HG02884 (cell line): ENCODE data around the gene SELENOV.
"Not testable (repeated sequence)": the region's sequence is repeated elsewhere in the genome, so short reads cannot be mapped to it uniquely, and the experiment has no call there.

Experiments used
- ATAC-seq: cut with Tn5 transposase; IDR thresholded peaks from one replicate; pipeline ENCODE4 v1.9.1; 2021; ENCODE audit warnings: mild to moderate bottlenecking, moderate library complexity; ENCODE audit not compliant: unreplicated experiment

The SELENOV gene, protein sequence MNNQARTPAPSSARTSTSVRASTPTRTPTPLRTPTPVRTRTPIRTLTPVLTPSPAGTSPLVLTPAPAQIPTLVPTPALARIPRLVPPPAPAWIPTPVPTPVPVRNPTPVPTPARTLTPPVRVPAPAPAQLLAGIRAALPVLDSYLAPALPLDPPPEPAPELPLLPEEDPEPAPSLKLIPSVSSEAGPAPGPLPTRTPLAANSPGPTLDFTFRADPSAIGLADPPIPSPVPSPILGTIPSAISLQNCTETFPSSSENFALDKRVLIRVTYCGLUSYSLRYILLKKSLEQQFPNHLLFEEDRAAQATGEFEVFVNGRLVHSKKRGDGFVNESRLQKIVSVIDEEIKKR

DNA sequence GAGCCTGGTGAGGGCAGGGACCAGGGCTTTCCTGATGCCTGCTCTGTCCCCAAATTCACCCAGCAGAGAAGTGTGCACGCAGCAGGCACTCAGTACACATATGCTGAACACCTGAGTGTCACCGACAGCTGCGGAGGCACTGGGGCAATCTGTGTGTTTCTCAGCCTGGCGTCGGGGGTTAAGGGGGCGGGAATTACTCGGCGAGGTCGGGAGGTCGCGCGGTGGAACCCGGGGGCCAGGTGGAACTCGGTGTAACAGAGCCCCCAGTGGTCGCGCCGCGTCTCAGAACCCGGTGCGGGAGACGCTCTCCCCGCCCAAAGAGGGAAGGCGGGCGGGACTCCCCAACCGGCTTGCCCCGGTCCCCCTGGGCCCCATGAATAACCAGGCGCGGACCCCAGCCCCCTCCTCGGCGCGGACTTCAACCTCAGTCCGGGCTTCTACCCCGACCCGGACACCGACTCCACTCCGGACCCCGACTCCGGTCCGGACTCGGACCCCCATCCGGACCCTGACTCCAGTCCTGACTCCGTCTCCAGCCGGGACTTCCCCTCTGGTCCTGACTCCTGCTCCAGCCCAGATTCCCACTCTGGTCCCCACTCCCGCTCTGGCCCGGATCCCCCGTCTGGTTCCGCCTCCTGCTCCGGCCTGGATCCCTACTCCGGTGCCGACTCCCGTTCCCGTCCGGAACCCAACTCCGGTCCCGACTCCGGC, at the start of gene SELENOV:
Gene SELENOV, plus strand, starts transcription at position 300 of the 711 bp plus-strand sequence. Its CDS starts 74 bp downstream, at position 374.
- ATAC-seq: no peak

DNA sequence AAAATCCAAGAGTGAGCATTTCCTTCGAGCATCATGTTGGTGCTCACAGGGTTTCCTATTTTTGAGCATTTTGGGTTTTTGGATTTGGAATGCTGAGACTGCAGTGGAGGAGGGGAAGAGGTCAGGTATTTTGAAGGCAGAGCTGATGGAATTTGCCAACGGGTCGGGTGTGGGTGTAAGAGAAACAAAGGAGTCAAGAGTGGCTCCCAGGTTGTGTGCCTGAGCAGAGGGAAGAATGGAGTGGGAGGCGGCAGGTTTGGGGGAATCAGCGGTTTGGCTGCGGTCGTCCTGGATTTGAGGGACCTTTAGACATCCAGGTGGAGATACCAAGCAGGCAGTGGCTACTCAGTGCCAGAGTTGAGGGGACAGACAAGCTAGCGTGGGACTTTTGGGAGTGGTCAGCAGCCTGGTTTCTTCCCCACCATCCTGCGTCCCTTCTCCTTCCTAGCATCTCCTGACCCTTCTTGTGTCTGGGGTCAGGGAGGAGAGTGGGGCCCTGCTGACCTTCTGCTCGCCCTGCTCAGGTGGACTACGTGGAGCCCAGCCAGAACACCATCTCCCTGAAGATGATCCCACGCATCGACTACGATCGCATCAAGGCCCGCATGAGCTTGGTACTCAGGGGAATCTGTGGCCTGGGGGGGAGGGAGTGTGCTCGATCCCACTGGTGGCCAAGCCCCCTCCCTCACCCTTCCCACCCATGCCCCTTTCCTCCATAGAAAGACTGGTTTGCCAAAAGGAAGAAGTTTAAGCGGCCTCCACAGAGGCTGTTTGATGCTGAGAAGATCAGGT, 48.8 kb upstream of the SELENOV start:
- no peak for ATAC-seq

DNA sequence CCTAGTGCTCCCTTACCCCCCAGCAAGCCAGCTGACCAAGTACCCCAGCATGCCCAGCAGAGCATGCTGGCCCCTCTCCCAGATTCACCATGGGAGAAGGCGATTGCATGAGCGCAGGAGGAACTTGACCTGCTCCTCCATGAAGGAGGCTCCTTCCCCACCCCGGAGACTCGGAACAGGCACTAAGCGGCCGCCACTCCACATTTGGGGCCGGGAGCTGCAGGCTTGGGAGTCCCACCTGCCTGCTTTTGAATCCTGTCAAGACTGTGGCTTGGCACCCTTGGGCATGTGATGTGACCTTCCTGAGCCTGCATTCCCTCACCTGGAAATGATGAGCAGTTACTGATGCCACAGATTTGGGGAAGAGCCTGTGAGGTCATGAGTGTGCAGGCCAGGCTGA, 47.0 kb upstream of the SELENOV start:
- ATAC-seq: no peak

DNA sequence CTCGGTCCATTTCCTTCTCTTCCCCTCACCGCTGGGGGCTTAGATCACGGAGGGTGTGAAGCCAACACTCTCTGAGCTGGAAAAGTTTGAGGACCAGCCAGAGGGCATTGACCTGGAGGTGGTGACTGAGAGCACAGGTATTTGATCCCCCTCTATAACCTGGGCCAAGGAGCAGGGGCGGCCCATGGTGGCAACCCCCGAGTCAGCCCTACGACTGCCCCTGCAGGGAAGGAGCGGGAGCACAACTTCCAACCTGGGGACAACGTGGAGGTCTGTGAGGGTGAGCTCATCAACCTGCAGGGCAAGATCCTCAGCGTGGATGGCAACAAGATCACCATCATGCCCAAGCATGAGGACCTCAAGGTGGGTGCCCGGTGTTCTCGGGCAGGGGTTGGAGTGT, 45.9 kb upstream of the SELENOV start:
- no peak for ATAC-seq

DNA sequence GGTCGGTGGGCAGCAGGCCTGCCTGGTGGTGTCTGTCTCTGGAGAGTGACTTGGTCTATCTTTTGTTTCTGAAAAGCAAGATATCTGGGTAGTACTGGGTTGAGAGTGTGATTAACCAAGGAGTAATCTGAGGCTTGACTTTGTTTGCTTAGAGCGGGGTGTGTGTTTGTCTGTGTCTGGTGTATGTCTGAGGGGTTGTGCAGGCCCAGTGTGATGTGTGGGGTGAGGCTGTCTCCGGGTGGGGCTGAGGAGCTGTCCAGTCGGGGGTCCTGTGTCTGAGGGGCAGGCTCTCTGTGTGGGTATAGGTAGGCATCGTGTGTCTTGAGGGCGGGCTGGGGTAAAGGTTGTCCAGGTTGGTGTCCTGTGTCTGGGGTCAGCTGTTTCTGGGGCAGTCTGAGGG, 45.4 kb upstream of the SELENOV start:
- no peak for ATAC-seq

DNA sequence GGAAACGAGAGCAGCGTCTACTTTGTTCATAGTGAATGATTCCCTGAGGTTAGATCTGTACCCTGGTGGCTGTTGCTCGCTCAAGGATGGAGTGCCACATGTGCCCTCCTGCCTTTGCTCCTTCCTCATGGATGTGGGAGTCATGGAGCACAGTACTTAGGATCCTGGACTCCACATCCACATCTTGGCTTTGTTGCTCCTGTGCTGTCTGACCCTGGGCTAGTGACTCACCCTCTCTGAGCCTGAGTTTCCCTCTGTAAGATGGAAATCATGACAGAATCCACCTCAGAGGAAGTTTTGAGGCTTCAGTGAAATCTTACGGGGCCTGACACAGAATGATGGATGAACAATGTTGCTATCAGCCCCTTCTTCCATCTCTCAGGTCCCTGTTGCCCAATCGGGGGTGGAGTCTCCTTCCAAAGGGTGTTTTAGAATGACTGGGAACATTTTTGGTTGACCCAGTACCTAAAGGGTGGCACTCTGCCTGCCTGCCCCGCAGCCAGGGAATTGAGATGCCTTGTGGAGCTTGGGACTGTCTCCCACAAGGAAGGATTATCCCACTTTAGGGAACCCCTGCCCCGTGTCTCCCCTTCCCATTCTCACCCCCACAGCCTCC, 44.1 kb upstream of the SELENOV start:
- ATAC-seq: no peak

DNA sequence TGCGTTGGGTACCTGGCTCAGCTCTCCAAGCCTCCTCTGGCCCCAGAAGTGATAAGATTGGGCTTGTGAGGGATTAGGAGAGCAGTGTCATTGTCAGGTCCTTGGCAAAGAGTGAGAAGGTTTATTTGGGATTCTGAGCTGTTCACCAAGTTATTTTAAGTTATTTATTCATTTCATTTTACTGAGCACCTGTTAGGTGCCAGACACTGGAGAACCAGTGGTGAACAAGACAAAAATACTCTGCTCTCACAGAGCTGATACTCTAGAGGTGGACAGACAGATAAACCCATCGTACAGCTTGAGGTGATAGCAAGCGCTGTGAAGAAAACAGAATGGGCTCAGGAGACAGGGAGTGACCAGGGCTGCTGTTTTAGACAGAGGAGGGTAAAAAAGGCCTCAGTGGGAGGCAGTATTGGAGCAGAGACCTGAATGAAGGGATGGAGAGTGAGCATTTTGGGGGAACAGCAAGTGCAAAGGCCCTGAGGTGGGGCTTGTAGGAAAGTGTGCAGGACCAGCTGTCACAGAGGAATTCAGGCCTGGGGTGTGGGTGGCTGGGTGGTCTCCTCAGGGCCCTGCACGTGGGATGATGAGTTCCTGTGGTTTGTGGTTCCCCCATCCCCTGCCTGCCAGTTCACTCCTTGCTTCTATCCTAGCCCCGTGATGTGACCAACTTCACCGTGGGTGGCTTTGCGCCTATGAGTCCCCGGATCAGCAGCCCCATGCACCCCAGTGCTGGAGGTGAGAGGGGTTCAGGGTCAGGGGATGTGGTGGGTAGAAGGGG, 43.0 kb upstream of the SELENOV start:
- no peak for ATAC-seq

DNA sequence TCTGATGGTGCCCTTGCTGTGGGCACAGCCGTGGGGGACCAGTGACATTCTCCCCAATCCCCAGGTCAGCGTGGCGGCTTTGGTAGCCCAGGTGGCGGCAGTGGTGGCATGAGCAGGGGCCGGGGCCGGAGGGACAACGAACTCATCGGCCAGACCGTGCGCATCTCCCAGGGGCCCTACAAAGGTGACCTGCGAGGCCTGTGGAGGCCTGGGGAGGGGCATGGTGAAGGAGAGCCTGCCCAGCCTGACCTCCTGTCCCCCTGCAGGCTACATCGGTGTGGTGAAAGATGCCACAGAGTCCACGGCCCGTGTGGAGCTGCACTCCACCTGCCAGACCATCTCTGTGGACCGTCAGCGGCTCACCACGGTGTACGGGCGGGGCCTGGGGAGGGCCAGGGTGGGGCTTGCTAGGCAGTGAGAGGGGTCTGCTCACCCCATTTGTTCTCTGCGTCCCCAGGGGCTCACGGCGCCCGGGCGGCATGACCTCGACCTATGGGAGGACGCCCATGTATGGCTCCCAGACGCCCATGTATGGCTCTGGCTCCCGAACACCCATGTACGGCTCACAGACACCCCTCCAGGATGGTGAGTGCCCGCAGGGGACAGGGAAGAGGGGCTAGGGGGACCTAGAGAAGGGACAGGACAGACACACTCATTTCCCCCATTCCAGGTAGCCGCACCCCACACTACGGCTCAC, 42.0 kb upstream of the SELENOV start:
- no peak for ATAC-seq

DNA sequence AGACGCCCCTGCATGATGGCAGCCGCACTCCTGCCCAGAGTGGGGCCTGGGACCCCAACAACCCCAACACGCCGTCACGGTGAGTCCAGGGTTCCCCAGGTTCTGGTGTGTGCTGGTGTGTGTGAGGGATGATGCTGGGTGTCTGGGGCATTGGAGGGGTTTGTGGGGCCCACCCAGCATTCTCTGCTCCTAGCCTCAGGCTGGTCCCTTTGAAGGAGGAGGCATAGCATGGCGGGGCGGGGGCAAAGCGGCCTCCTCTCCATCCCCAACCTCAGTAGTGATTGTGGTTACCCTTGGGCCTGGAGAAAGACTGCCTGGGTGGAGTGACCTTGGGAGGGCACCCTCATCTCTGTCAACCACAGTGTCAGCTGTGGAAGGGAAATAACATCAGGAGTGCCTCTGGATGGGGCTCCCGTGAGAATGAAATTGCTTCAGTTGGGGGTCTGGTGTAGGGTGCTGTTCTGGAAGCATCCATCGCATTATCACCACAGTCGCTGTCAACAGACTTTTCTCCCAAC, 41.4 kb upstream of the SELENOV start:
- ATAC-seq: no peak

DNA sequence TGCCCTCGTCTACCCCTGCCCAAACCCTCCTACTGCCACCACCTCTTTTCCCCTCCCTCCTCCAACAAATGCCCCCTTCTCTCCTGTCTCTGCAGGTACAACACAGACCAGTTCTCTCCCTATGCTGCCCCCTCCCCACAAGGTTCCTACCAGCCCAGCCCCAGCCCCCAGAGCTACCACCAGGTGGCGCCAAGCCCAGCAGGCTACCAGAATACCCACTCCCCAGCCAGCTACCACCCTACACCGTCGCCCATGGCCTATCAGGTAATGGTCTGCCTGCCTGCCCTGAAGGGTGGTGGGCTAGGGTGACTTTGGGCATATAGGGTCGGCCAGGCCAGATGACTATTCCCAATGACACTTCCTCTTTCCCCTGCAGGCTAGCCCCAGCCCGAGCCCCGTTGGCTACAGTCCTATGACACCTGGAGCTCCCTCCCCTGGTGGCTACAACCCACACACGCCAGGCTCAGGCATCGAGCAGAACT, 40.8 kb upstream of the SELENOV start:
- no peak for ATAC-seq

DNA sequence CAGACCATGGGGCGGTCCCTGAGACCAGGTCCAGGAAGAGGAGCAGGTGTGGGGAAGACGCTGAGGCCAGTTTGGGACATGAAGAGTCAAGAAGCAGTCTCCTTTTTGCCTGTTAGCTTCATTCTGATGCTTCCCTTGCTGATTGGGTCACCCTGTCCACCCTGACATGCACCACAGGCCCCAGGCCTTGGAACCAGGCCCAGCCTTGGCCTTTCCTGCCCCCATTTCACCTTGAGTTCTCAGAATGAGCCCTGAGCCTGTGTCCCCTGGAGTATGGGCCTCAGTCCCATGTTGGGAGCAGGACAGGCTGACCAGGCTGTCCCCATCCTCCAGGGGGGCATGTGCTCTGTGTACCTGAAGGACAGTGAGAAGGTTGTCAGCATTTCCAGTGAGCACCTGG, 39.2 kb upstream of the SELENOV start:
- ATAC-seq: no peak

DNA sequence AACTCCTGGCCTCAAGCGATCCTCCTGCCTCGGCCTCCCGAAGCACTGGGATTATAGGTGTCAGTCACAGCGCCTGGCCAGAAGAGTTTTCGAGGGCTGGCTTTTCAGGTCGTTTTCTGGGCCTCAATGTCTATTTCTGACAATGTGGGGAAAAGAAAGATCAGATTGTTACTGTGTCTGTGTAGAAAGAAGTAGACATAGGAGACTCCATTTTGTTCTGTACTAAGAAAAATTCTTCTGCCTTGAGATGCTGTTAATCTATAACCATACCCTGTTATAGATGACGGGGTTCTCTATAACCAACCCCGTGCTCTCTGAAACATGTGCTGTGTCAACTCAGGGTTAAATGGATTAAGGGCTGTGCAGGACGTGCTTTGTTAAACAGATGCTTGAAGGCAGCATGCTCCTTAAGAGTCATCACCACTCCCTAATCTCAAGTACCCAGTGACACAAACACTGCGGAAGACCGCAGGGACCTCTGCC, 35.6 kb upstream of the SELENOV start:
- ATAC-seq: not testable (repeated sequence)

DNA sequence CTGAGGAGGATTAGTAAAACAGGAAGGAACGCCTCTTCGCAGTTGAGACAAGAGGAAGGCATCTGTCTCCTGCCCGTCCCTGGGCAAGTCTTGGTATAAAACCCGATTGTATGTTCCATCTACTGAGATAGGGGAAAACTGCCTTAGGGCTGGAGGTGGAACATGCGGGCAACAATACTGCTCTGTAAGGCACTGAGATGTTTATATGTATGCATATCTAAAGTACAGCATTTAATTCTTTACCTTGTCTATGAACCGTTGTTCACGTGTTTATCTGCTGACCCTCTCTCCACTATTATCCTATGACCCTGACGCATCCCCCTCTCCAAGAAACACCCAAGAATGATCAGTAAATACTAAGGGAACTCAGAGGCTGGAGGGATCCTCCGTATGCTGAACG, 35.0 kb upstream of the SELENOV start:
- no peak for ATAC-seq

DNA sequence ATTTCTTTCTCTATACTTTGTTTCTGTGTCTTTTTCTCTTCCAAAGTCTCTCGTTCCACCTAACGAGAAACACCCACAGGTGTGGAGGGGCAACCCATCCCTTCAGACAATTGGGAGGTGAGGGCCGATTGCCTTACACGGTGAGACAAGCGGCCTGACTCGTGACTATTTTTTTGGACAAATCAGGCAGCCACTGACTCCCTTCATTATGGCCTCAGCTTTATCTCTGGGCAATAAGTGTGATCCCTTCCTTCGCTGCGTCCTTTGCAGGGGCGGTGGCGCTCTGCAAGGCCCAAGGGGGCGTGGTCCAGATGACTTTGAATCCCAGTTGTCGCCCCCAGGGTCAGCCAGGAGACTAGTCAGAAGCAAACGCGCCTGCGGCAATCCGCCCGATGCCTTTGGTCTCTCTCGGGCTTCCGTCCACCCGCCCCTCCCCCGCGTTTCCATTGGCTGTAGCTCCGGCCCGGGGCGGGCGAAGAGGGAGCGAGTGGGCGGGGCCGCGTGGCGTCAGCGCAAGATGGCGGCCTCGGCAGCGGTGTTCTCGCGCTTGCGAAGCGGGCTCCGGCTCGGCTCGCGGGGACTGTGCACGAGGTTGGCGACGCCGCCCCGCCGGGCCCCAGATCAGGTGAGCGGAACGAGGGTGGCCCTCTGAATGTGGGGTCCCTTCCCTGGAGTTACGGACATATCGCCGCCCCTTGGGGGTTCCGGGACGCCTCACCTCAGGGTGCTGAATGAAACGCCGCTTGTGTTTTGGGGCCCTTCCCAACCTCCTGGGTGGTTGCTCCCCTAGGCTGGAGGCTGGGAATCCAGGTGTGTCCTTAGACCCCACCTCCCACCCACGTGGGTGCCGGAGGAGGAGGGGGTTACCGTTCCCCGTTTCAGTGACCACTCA, 34.4 kb upstream of the SELENOV start, which contains the start of gene TIMM50:
Gene TIMM50, plus strand, starts transcription at position 502 of the 892 bp plus-strand sequence. Its CDS starts 16 bp downstream, at position 518.
- peak; percentile 87 for ATAC-seq

DNA sequence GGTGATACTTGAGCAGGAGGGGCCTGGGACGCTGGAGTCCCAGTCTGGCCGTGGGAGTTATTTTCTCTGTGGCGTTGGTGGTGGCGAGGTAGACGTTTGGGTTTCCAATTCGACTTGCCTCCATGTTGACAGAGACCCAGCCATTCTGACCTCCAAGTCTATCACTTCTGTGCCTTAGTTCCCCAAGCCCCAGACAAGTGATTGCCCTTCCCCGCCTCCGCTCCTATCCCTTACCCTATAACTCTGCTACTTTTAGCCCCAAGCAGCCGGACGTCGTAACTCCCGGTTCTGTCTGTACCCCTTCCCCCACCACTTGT, 33.8 kb upstream of the SELENOV start:
- ATAC-seq: no peak

DNA sequence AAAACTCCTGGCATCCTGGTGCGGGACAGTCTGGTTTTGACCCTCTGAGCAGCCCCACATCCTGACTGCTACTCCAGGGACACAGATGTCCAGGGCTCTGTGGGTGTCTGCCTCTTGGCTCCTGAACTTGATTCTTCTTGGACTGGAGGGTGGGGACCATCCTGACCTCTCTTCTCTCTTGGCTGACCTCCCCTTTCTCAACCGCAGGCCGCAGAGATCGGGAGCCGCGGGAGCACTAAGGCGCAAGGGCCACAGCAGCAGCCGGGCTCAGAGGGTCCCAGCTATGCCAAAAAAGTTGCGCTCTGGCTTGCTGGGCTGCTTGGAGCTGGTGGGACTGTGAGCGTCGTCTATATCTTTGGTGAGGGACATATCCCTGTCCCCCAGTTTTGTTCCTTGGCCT, 33.3 kb upstream of the SELENOV start:
- no peak for ATAC-seq

DNA sequence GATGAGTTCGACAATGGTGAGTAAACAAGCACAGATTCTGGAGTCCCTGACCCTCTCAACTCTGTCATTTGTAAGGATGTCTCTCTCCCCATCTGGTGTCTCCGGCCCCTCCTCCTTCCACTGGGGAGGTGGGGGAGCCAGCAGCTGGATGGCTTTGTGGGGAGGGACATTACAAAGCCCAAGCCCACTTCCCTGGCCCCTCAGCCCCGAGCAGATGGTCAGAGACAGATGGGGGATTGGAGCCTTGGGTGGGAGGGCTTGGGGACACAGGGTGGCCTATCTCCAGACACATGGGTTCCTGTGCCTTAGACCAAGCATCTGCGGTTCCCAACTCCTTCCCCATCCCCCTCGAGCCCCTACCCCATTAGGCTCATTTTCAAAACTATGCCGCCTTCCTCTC, 31.8 kb upstream of the SELENOV start:
- ATAC-seq: no peak

DNA sequence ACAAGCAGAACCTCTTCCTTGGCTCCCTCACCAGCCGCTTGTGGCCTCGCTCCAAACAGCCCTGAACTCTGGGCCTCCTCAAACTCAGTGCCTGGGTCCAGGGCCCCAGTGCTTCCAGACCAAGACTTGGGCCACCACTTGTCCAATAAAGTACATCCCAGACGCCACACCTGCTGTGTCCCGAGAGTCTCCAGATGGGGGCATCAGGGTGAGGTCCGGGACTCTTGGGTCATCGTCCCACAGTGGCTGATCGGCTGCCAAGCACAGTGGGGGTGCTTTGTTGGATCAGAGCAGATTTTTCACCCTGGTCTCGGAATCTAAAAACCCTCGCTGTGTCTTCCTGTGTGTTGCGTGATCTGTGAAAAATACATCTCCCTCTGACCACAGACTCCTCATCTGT, 25.2 kb upstream of the SELENOV start:
- ATAC-seq: no peak
